GM19397 (cell line): ENCODE data around the gene NADSYN1.

Source experiments
- ATAC-seq: cut with Tn5 transposase; IDR thresholded peaks from one replicate; pipeline ENCODE4 v1.9.1; 2021; ENCODE audit warnings: mild to moderate bottlenecking, moderate library complexity; ENCODE audit not compliant: unreplicated experiment

NADSYN1 gene

DNA sequence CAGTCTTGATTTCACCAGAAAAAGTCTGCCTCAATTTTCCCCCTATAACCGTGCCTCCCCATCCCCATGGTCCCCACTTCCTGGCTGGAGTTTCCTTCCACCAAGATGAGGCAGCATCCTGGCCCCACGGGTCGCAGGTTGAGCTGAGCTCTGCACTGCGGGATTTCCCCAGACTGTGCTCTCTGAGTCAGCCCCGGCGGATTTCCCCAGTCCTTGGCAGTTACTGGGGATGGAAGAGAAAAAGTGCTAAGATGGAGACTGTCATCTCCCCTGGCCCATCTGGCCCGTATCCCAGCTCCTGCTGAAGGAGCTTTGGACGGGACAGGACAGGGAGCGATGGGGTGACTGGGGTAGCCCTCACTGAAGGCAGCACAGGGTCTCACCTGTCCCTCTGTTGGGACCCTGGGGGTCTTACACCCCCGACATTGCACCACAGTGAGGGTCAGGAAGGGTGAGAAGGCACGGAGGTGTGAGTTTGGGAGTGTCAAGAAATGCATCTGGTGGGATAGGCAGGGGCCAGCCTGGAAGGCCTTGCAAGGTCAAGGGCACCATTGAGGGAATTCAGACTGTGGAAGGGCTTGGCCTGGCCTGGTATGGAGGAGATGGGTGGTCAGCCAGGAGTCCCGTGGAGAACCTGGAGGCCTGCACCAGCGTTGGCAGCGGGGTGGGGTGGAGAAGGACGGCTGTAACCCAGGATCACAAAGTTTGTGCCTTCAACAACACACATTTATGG, 36.5 kb downstream of the NADSYN1 start:
- ATAC-seq = no peak

DNA sequence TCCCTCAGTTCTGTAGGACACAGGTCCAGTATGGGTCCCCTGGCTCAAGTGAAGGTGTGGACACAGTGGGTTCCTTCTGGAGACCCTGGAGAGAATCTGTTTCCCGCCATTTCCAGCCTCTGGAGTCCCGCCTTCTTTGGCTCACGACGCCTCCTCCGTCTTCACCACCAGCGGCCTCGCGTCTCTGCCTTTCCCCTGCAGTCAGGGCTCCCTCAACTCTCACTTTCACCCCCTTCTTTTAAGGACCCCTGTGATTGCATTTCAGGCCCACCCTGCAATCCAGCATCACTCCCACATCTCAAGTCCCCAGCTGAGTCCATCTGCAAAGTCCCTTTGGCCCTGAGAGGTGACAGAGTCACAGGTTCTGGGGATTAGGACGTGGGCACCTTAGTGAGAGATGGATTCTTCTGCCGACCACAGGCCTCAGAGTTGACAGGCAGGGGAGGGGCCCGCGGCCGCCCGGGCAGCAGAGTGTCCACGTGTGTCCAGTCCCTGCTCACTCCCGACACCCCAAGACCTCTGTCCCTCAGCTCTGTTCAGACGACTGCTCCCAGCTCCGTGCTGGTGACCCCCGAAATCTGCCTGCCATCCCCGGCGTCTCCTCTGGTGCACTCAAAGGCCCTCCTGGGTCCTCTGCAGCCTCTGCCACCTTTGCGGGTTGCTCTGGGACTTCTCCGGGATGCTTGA, 37.2 kb downstream of the NADSYN1 start:
- ATAC-seq = no peak

DNA sequence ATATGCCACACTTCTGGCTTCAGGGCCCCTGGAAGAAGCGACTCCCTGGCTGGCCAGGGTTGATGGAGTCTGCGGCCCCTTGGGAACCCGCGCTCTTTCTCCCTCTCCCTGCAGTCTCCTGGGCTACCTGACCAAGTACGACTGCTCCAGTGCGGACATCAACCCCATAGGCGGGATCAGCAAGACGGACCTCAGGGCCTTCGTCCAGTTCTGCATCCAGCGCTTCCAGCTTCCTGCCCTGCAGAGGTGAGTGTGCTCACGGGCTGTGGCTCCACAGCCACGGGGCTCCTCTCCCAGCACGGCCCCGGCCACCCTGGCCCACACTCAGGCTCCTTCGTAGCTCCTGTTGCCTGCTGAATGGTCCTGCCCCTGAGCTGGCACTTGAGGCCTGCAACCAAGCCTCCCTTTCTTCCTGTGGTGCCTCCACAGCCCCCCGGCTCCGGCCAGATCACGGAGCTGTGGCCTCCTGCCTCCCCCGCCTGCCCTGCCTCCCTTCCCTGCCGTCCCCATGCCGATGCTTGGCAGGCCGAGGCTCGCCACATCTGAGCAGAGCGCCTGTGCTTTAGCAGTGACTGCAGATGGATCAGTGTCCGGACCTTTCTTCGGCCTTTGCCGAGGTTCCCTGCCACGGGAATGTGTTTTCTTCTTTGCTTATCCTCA, 37.9 kb downstream of the NADSYN1 start:
- ATAC-seq = no peak

DNA sequence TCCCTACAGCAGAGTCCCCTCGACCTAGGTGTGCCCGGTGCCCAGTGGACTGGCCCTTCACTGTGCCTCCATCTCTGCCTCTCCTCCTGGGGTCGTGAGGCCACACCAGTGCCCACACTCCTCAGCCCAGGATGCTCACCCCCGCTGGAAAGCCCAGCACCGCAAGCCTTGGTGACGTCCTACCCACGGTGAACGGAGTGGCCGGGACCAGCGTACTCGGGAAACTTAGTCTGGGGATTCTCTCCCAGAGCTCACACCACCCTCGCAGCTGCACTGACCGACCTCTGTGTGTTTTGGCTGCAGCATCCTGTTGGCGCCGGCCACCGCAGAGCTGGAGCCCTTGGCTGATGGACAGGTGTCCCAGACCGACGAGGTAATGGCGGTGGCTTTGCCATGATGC, 38.5 kb downstream of the NADSYN1 start:
- ATAC-seq = no peak

DNA sequence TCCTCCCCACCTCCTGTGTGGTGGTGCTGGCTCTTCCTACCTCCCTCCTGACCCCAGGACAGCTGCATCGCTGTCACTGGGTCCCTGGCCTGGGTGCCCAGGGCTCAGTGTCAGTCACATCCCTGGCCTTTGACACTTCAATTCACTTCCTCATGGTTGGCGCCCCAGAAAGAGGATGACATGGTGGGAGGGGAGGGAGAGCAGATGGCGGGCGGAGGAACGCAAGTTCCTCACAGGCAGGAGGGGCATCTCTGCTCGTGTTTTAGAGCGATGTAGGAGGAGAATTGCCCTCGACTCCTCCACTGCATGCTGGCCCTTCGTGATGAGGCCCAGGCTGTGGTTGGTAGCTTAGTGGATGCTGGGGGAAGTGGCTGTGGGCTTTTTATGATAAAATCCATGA, 38.9 kb downstream of the NADSYN1 start:
- ATAC-seq = no peak

DNA sequence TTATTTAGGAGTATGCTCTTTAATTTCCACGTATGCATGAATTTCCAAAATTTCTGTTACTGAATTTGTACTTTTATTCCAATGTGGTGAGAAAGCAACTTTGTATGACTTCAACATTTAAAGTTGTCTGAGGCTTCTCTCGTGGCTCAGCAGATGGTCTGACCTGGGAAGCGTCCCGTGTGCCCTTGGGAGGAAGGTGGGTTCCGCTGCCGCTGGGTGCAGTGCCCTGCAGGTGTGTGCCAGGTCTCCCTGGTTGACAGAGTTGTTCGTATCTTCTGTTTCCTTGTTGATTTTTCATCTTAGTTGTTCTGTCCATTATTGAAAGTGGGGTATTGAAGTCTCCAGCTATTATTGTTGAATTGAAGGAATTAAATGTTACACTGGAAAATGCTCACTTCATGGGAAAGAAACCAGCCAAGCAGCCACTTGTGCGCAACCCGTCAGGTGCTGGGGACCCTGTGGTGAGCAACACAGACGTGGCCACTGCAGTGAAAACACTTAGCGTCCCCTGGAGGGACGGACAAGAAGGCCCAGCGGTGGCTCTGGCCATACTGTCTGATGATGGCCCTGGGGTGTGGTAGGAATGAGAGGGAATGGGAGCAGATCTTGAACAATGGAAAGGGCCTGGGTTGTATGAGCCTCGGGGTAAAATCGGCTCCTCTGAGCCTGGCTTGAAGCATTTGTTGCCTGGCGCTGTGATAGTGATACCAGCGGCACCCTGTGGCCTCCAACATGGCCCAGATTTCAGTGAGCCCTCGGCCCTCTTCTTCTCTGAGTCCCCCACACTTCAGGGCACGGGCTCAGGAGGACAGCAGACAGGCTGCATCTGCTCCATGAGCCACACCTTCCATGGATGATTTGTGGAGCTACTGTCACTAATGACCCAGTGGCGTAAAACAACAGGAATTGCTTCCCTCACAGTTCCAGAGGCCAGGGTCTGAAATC, 42.6 kb downstream of the NADSYN1 start:
- no peak for ATAC-seq

DNA sequence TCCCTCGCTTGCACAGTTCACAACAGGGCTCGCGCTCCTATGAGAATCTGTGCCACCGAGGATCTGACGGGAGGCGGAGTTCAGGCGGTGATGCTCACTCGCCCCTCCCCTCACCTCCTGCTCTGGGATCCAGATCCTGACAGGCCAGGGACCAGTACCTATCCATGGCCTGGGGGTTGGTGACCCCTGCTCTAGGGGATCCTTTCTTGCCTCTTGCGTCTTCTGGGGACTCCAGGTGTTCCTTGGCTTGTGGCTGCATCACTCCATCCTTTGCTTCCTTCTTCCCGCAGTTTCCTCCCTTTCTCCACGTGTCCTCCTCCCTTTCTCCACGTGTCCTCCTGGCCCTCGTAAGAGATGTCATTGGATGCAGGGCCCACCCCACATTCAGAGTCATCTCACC, 43.4 kb downstream of the NADSYN1 start:
- ATAC-seq = no peak

DNA sequence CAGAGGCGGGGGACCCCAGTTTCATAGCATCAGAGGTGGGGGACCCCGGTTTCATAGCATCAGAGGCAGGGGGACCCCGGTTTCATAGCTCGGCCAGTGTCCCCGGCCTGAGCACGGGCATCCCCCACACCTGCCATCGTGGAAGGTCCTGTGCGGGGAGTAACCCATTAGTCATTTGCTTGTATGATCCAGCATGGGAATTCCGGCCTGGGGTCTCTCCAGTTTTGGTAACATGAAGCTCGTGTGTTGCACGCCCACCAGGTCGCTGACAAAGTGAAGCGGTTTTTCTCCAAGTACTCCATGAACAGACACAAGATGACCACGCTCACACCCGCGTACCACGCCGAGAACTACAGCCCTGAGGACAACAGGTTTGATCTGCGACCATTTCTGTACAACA, 45.1 kb downstream of the NADSYN1 start:
- no peak for ATAC-seq

DNA sequence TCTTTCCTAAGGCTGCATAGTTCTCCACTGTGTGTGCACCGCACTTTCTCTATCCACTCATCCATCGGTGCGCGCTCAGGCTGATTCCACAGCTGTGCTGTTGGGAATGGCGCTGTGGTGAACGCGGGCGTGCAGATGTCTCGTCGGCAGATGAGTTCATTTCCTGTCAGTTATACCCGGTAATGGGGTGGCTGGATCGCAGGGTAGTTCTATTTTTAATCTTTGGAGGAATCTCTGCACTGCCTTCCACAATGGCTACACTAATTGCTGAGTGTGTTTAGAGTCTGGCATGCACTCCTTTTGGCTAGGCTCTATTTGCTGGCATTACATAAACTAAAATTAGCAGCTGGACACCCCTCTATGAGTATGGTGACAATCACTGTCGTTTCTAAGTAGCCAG, 46.1 kb downstream of the NADSYN1 start:
- ATAC-seq = no peak

DNA sequence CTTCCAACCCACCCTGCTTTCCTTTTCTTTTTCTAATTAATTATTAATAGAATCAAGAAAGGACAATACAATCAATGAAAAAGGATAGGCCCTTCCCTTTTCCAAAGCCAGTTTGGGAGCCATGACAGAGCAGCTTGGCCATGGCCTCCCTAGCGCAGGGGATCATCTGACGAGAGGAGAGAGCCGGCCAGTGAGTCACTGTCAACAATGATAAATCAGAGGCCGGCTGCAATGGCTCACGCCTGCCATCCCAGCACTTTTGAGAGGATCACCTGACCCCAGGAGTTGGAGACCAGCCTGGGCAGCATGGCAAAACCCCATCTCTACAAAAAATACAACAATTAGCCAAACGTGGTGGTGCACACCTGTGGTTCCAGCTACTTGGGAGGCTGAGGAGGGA, 46.5 kb downstream of the NADSYN1 start:
- ATAC-seq = no peak

DNA sequence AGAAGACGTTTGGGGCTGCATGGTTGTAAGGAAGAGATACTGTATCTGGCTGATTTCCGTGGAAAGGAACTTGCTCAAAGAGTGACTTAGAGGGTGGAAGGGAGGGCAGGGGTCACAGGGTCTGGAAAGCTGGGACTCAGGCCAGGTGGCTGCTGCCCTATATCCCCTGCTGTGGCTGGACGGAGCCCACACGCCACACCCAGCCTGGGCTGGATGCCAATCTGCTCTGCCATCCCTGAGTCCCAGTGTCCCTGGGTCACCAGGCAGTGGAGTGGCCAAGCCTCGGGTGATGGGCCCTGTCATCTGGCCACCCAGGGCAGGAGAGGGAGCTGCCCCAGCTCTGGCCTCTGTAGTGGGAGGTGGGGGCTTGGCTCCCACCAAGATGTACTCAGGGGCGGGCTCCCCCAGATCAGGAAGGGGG, 47.6 kb downstream of the NADSYN1 start:
- no peak for ATAC-seq

DNA sequence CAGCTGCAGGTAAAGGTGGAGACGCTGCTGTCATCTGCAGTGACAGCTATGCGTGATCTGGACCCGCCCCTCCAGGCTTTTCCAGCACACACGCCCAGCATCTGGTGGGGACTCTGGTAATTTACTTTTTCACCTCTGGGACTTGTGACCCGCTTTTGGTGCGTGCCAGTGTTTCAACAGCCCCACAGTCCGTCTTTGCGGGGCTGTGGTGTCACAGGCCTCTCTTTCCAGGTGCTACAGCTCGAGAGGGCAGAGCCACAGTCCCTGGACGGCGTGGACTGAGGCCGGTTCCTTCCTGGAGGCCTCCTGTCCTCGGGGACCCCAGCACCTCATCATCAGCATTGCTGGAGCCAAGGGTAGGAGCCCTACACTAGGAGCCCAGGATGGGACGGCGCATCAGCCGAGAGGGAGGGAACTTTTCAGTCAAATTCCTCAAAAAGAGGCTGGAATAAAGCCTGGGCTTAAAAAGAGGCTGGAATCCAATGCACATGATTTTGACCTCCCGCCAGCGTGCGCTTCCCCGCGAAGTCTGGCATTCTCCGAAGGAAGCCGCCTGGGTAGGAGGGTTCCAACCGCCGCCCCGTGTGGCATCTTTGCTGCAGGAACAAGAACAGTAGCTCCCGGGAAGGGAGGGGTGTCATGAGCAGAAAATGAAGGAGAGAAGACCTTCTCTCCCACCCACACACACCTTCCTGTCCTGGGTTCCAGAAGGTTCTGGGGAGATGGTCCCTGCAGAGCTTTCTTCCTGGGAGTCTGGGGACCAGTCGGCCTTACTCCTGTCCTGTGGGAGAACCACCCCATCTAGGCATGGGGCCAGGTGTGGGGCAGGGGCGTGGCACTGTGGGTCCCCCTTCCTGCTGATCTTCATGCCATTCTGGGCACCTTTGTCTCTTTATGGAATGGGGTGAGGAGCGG, 48.3 kb downstream of the NADSYN1 start:
- ATAC-seq = no peak

DNA sequence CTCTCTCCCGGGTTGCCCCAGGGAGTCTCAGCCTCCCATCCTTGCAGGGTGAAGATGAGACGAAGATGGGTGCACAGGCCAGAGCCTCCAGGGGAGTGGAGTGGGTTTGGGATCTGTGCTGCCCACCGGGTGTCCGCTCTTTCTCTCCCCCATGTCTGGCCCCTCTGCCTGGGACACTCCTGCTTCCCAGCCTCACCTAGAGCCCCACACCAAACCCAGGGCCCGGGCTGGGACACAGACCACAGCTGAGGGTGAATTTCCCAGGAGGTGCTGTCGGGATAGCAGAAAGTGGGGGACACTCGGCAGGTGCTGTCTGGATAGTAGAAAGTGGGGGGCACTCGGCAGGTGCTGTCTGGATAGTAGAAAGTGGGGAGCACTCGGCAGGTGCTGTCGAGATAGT, 49.0 kb downstream of the NADSYN1 start:
- no peak for ATAC-seq

DNA sequence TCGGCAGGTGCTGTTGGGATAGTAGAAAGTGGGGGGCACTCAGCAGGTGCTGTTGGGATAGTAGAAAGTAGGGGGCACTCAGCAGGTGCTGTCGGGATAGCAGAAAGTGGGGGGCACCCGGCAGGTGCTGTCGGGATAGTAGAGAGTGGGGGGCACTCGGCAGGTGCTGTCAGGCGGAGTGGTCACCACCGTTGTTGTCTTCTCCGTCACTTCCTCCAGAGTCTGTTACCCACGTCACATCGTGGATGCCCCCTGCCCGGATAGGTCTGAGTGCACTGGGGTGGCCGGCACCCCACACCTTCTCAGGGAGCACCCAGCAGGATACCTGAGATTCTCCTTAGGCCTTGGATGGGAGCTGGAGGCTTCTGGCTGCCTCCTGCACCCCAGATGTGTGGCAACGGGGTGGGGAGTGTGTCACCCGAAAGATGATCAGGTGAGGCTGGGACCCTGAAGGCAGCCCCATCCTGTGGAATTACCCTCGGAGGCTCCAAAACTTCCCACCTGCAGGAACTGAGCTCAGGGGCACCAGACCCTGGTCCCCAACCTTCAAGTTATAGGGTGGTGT, 50.0 kb downstream of the NADSYN1 start:
- ATAC-seq = no peak

DNA sequence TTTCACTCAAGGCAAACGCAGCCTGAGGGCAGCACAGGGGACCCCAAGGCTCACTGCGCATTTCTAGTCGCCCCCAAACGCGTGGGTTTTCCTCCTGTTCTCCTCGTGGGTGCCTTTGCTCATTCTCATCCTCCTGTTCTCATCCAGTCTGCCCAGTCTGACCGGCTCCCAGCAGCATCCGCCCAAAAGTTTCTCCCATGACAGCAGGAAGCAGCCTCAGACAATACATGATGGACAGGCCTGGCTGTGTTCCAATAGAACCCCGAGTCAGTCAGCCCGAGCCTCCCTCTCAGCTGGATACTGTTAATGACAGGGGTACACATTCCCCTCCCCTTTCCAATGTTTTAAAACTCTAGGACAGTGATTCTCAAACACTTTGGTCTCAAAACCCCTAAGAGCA, 51.5 kb downstream of the NADSYN1 start:
- ATAC-seq = no peak

DNA sequence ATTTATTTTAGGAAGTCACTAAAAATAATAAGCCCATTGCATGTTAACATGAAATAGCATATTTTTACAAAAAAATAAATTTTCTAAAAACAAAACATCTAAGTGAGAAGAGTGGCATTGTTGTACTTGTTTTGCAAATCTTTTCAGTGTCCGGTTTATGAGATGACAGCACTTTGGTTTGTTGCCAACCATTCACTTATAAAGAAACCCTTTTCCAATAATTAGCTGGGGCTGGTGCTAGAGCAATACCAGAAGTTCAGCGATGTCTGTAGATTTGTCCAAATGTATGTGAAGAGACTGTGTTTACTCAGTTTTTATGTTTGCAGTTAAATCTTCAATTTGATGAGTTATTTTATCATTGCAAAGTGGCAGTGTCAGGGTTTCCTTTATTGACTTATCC, 52.0 kb downstream of the NADSYN1 start:
- ATAC-seq = no peak

DNA sequence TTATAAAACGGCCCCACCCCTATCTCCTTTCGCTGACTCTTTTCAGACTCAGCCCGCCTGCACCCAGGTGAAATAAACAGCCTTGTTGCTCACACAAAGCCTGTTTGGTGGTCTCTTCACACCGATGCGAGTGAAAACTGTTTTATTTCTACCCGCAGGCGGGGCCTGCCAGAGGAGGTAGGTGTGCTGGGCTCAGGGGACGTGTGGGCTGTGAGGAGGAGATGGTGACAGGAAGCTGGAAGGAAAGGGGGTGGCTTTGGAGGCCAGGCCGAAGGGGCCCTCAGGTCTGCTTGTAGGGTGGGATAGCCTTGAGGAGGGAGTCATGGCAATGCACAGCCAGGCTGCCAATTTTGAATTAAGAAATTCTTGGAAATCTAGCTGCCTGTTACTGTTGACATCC, 52.8 kb downstream of the NADSYN1 start:
- no peak for ATAC-seq

DNA sequence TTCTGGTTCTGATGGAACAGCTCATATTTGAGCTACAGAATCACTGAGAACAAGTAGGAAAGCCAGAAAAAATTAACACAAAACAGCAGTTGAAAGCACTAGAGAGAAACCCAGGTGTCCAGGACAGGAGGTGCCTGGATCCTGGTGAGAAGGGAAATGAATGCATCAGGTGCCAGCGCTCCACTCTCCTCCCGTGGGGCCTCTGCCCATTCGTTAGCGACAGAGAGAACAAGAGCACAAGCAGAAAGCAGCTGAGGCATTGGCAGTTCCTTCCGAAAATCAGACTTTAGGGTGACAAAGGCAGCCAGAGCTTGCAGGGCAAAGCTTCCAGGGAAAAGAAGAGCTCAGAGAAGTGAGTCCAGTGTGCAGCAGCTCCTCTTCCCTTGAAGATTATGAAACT, 54.1 kb downstream of the NADSYN1 start:
- no peak for ATAC-seq
